ENCODE measurements around the gene PLSCR5.
A peak's percentile ranks its signal among the peaks of the same experiment; 100 is the strongest.

Gene PLSCR5

GRCh38 chr3:146605106-146605505 lies at the start of gene PLSCR5:
Gene PLSCR5 (minus strand): TSS chr3:146605346. CDS start chr3:146605212, 134 bp downstream.
- Histone ChIP-seq H3K4me3 (no peak within 1 kb of the TSS), H3K27me3 (ENCODE audit: low read depth) (no peaks in the 10 kb centered on the region), H3K4me1 (peaks cover 9% of the 10 kb centered on the region), H3K36me3 (replicated peaks) (no peaks in the 10 kb centered on the region), H3K9me3 (no peaks in the 10 kb centered on the region)
- in situ Hi-C loops (cut with MboI; ENCODE audit: low sequenced_read_pairs) = no loop called here
- DNase-seq (ENCODE audit: low spot score in 2 of 2) = no peak

GRCh38 chr3:146653978-146654377 lies 48.8 kb upstream of the PLSCR5 start:
- H3K27me3 ChIP-seq (ENCODE audit: low read depth) = no peaks in the 10 kb centered on the region; the same call in 1 of the 2 replicates
- H3K9me3 ChIP-seq = no peaks in the 10 kb centered on the region
- no peaks in the 10 kb centered on the region for H3K4me1 ChIP-seq
- no peak overlapping the region for H3K4me3 ChIP-seq
- no peaks in the 10 kb centered on the region for H3K36me3 ChIP-seq (replicated peaks)
- no peak for DNase-seq (ENCODE audit: low spot score in 2 of 2)
- in situ Hi-C loops (cut with MboI; ENCODE audit: low sequenced_read_pairs) = no loop called here

- Histone ChIP-seq H3K27me3 (ENCODE audit: low read depth) (no peaks in the 10 kb centered on the region; the same call in 1 of the 2 replicates), H3K4me1 (no peaks in the 10 kb centered on the region), H3K36me3 (replicated peaks) (no peaks in the 10 kb centered on the region), H3K9me3 (no peaks in the 10 kb centered on the region), H3K4me3 (no peak overlapping the region)
- peak in 1 of 2 experiments; percentile 2 for DNase-seq (ENCODE audit: low spot score in 2 of 2)
- in situ Hi-C loops (cut with MboI; ENCODE audit: low sequenced_read_pairs) = no loop called here
These were observed 45.7 kb upstream of the PLSCR5 start for GRCh38 chr3:146650691-146651442.

- Histone ChIP-seq H3K27me3 (ENCODE audit: low read depth) (no peaks in the 10 kb centered on the region), H3K9me3 (no peaks in the 10 kb centered on the region), H3K4me3 (no peak overlapping the region), H3K4me1 (no peaks in the 10 kb centered on the region), H3K36me3 (replicated peaks) (no peaks in the 10 kb centered on the region)
- in situ Hi-C loops (cut with MboI; ENCODE audit: low sequenced_read_pairs) = loop anchor here (25.0 kb wide), 1 partner anchor 434 kb away; no protein-coding TSS in a partner anchor
- DNase-seq (ENCODE audit: low spot score in 2 of 2) = peak in 1 of 2 experiments; percentile 1
These were observed 41.1 kb upstream of the PLSCR5 start for GRCh38 chr3:146646261-146646660.

GRCh38 chr3:146640955-146641867 lies 36.1 kb upstream of the PLSCR5 start:
- peak; percentile 47 to 62 for DNase-seq (ENCODE audit: low spot score in 2 of 2)
- in situ Hi-C loops (cut with MboI; ENCODE audit: low sequenced_read_pairs) = loop anchor here (25.0 kb wide), 1 partner anchor 429 kb away; no protein-coding TSS in a partner anchor
- H3K4me3 ChIP-seq = no peak overlapping the region
- no peaks in the 10 kb centered on the region for H3K9me3 ChIP-seq
- no peaks in the 10 kb centered on the region for H3K27me3 ChIP-seq (ENCODE audit: low read depth)
- no peaks in the 10 kb centered on the region for H3K36me3 ChIP-seq (replicated peaks)
- H3K4me1 ChIP-seq = no peaks in the 10 kb centered on the region

GRCh38 chr3:146640361-146640760 lies 35.2 kb upstream of the PLSCR5 start:
- Histone ChIP-seq H3K9me3 (no peaks in the 10 kb centered on the region), H3K4me3 (no peak overlapping the region), H3K4me1 (no peaks in the 10 kb centered on the region), H3K36me3 (replicated peaks) (no peaks in the 10 kb centered on the region), H3K27me3 (ENCODE audit: low read depth) (no peaks in the 10 kb centered on the region)
- in situ Hi-C loops (cut with MboI; ENCODE audit: low sequenced_read_pairs) = loop anchor here (25.0 kb wide), 1 partner anchor 428 kb away; no protein-coding TSS in a partner anchor
- no peak for DNase-seq (ENCODE audit: low spot score in 2 of 2)

- in situ Hi-C loops (cut with MboI; ENCODE audit: low sequenced_read_pairs) = loop anchor here (25.0 kb wide), 1 partner anchor 426 kb away; no protein-coding TSS in a partner anchor
- H3K27me3 ChIP-seq (ENCODE audit: low read depth) = no peaks in the 10 kb centered on the region
- no peak overlapping the region for H3K4me3 ChIP-seq
- H3K9me3 ChIP-seq = no peaks in the 10 kb centered on the region
- H3K36me3 ChIP-seq (replicated peaks) = no peaks in the 10 kb centered on the region
- H3K4me1 ChIP-seq = no peaks in the 10 kb centered on the region
- DNase-seq (ENCODE audit: low spot score in 2 of 2) = no peak
These were observed 33.6 kb upstream of the PLSCR5 start for GRCh38 chr3:146638718-146639117.

GRCh38 chr3:146637871-146638270 lies 32.7 kb upstream of the PLSCR5 start:
- Histone ChIP-seq H3K27me3 (ENCODE audit: low read depth) (no peaks in the 10 kb centered on the region), H3K4me3 (no peak overlapping the region), H3K36me3 (replicated peaks) (no peaks in the 10 kb centered on the region), H3K9me3 (no peaks in the 10 kb centered on the region), H3K4me1 (no peaks in the 10 kb centered on the region)
- DNase-seq (ENCODE audit: low spot score in 2 of 2) = no peak
- in situ Hi-C loops (cut with MboI; ENCODE audit: low sequenced_read_pairs) = loop anchor here (25.0 kb wide), 1 partner anchor 426 kb away; no protein-coding TSS in a partner anchor

- Histone ChIP-seq H3K4me3 (no peak overlapping the region), H3K36me3 (replicated peaks) (no peaks in the 10 kb centered on the region), H3K4me1 (no peaks in the 10 kb centered on the region), H3K9me3 (no peaks in the 10 kb centered on the region), H3K27me3 (ENCODE audit: low read depth) (no peaks in the 10 kb centered on the region)
- in situ Hi-C loops (cut with MboI; ENCODE audit: low sequenced_read_pairs) = loop anchor here (25.0 kb wide), 1 partner anchor 425 kb away; no protein-coding TSS in a partner anchor
- DNase-seq (ENCODE audit: low spot score in 2 of 2) = no peak
These were observed 31.7 kb upstream of the PLSCR5 start for GRCh38 chr3:146636881-146637280.

GRCh38 chr3:146634346-146634745 lies 29.2 kb upstream of the PLSCR5 start:
- Histone ChIP-seq H3K27me3 (ENCODE audit: low read depth) (no peaks in the 10 kb centered on the region), H3K4me3 (no peak overlapping the region), H3K36me3 (replicated peaks) (no peaks in the 10 kb centered on the region), H3K4me1 (no peaks in the 10 kb centered on the region), H3K9me3 (no peaks in the 10 kb centered on the region)
- in situ Hi-C loops (cut with MboI; ENCODE audit: low sequenced_read_pairs) = loop anchor here (25.0 kb wide), 1 partner anchor 422 kb away; no protein-coding TSS in a partner anchor
- DNase-seq (ENCODE audit: low spot score in 2 of 2) = no peak

GRCh38 chr3:146628671-146629070 lies 23.5 kb upstream of the PLSCR5 start:
- H3K27me3 ChIP-seq (ENCODE audit: low read depth) = 0 out of 2 replicates have a peak, but pooled peaks cover 2% of the 10 kb centered on the region
- no peak for DNase-seq (ENCODE audit: low spot score in 2 of 2)
- H3K4me1 ChIP-seq = no peaks in the 10 kb centered on the region
- no peaks in the 10 kb centered on the region for H3K36me3 ChIP-seq (replicated peaks)
- H3K9me3 ChIP-seq = no peaks in the 10 kb centered on the region
- no peak overlapping the region for H3K4me3 ChIP-seq
- in situ Hi-C loops (cut with MboI; ENCODE audit: low sequenced_read_pairs) = loop anchor here (25.0 kb wide), 1 partner anchor 416 kb away; no protein-coding TSS in a partner anchor

GRCh38 chr3:146626403-146627122 lies 21.4 kb upstream of the PLSCR5 start:
- in situ Hi-C loops (cut with MboI; ENCODE audit: low sequenced_read_pairs) = loop anchor here (25.0 kb wide), 1 partner anchor 414 kb away; no protein-coding TSS in a partner anchor
- Histone ChIP-seq H3K9me3 (no peaks in the 10 kb centered on the region), H3K4me1 (no peaks in the 10 kb centered on the region), H3K36me3 (replicated peaks) (no peaks in the 10 kb centered on the region), H3K4me3 (no peak overlapping the region), H3K27me3 (ENCODE audit: low read depth) (0 out of 2 replicates have a peak, but pooled peaks cover 2% of the 10 kb centered on the region)
- DNase-seq (ENCODE audit: low spot score in 2 of 2) = no peak

All from HAP-1 (cell line).